NCI-H2081 (cell line): Measurements from ENCODE around the gene FYB2.

Experiments used
- DNase-seq, 2 experiments: peaks; one replicate each; lab custom pipeline; 2025; lab: John Stamatoyannopoulos, UW

Gene FYB2, protein sequence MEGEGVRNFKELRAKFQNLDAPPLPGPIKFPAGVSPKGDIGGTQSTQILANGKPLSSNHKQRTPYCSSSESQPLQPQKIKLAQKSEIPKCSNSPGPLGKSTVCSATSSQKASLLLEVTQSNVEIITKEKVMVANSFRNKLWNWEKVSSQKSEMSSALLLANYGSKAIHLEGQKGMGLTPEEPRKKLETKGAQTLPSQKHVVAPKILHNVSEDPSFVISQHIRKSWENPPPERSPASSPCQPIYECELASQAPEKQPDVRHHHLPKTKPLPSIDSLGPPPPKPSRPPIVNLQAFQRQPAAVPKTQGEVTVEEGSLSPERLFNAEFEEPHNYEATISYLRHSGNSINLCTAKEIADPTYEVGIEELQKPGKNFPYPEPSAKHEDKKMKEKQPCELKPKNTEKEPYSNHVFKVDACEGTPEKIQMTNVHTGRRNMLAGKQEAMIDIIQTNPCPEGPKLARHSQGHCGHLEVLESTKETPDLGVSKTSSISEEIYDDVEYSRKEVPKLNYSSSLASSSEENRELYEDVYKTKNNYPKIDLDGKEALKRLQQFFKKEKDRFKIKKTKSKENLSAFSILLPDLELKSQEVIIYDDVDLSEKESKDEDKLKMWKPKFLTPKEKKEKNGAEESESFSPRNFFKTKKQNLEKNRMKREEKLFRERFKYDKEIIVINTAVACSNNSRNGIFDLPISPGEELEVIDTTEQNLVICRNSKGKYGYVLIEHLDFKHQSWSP

GRCh38 chr1:56819387-56819899, at the start of gene FYB2:
Gene FYB2, minus strand, starts transcription at chr1:56819404. Its CDS starts 114 bp downstream, at chr1:56819290.
- peak in 1 of 2 experiments; percentile 12 for DNase-seq

DNA sequence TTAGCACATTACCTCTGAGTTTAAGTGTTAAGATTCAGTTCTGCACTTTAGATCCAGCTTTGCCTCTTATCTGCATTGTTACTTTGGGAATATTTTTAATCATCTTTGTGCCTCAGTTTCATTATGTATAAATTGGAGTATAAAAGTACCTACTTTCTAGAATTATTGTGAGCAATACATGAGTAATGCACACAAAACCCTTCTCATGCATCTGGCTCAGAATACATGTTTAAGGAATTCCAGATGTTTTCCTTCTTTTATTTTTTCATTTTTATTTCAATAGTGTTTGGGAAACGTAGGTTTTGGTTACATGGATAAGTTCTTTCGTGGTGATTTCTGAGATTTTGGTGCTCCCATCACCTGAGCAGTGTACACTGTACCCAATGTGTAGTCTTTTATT, 49.6 kb upstream of the FYB2 start:
- no peak for DNase-seq

- DNase-seq: no peak
Observed at GRCh38 chr1:56867491-56867890, 48.3 kb upstream of the FYB2 start.

- DNase-seq: no peak
Observed at GRCh38 chr1:56866656-56867055, 47.5 kb upstream of the FYB2 start.

GRCh38 chr1:56864430-56864829, 45.2 kb upstream of the FYB2 start:
- no peak for DNase-seq

DNA sequence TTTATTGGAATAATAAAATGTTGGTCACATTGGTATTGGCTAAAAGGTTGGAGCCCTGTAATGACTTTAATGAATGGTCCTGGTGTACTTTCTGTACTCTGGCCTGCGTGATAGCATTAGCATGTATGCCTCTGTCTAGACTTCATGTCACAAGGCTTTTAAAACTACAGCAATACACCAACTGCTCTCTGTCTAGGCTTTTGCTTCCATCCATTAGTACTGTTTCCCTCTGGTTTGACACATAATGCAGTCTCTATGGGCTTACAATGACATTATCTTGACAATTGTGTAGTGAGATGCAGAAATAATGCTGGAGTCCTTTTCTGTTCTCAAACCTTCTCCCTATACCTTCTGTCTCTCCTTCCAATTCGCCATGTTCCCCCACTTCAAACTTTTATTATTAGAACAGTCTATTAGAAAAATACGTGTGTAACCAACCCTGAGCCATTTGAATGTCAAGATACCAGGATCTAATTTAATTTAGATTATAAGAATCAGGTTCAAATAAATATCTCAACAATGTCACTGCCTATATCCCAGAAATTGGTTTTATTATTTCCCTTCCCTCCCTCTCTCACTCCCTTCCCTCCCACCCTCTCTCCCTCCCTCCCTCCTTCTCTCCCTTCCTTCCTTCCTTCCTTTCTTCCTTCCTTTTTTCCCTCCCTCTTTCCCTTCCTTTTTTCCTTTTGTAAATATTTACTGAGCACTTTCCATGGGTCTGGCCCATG, 44.2 kb upstream of the FYB2 start:
- DNase-seq: no peak

DNA sequence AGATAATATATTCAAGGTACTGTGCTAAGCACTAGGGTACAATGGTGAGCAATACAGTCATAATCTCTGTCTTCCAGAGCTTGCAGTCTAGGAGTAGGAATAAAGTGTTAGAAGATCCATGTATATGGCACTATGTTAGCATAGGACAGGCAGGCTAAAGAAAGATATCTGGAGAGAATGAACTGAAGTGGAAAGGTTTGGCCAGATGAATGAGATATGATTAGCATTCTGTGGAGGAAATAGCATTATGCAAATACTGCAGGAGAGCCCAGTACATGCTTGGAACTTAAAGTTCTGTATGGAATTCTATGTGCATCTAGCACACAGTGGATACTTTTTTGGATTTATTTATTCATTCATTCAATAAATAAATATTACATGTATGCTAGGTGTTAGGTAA, 40.1 kb upstream of the FYB2 start:
- no peak for DNase-seq

DNA sequence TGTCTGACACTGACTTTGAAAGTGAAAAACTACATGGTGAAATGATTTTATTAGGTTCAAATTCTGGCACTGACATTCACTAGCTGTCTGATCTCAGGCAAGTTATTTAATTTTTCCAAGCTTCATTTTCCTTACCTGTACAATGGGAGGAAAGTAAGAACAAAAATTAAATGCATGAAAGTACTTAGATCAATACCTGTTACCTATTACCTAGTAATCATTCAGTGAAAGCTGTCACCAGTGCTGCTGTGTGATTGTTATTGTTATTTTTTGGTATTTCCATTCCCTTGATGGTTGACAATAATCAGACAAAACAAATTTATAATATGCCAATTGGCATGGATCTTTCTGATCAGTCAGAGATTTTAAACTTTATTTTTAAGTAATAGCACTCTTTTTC, 37.0 kb upstream of the FYB2 start:
- no peak for DNase-seq

DNA sequence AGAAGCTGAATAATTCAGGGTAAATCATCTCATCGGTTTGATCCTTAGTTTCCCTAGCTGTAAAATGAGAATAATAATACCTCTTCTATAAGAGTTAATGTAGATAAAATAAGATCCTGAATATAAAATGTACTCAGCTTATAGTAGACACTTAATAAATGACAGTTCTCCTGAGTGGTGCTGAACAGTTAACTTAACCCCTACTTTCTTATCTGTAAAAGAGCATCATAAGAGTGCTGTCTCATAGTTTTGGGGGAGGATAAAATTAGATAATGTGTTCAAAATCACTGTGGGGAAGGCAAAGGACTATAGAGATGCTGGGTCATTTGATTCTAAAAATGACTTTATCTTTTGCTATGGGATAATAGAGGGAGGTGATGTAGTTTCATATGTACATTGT, 36.0 kb upstream of the FYB2 start:
- no peak for DNase-seq

GRCh38 chr1:56854521-56855099, 35.4 kb upstream of the FYB2 start, which contains the start of gene C8A:
Gene C8A, plus strand, starts transcription at chr1:56854797. Its CDS starts 105 bp downstream, at chr1:56854902.
- DNase-seq: no peak

DNA sequence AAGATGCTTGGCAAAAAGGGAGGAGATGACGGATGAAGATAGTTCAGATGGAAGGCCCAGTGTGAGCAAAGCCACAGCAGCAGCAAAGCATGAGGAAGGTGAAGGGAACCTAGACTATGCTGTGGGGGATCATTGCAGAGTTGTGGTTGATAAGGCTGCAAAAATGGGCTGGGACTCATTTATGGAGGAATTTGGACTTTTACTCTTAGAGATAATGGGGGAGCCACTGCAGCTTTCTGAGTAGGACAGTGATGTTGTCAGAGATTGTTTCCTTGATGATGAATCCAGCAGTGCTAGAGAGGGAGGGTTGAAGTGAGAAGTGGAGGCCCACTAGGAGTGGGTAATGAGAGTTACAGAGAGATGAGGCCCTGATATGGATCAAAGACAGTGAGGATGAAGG, 33.3 kb upstream of the FYB2 start:
- DNase-seq: no peak

DNA sequence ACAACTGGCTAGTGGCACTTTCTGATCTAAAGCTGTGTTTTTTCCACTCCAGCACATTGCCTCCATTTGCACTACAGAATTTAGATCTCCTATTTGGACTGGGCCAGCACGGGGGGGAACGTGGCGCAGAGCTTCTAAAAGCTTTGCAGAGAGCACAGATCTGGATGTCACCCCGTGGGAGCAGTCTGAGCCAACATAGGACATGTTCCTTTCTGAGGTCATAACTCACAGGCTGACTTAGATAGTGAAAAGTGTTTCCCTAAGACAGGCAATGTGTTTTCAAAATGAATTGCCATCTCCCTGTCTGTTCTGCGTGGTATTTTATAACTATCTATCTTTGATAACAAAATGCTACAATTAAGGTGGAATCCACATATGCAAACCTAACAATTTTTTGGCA, 31.7 kb upstream of the FYB2 start:
- no peak for DNase-seq

- no peak for DNase-seq
Observed at GRCh38 chr1:56850411-56850810, 31.2 kb upstream of the FYB2 start.

GRCh38 chr1:56849750-56850149, 30.5 kb upstream of the FYB2 start:
- DNase-seq: no peak

- DNase-seq: no peak
Observed at GRCh38 chr1:56845343-56845742, 26.1 kb upstream of the FYB2 start.

DNA sequence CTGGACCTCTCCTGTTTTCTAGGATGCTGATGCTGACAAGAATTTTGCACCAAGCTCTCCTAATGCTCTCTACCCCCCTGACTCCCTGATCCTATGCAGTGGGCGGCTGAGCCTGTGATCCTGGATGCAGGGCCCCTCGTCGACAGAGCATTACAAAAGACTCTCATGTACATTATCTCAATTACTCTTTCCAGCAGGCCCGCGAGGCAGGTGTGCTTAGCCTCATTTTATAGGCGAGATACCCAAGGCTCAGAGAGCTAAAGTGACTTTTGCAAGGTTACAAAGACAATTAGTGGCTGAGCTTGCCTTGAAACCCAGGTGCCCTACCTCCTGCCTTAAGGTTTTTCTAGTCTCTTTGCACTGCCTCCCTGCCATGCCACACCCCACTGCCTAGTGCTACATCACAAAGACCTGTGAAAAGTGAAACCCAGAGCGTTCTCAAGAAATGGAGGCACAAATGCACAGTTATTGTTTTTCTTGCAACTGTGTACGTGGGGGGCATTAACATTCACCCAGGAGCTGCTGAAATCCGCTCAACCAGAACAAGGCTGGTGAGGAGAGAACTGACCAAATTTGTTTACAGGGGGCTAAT, 25.4 kb upstream of the FYB2 start:
- no peak for DNase-seq

- DNase-seq: no peak
Observed at GRCh38 chr1:56843544-56843943, 24.3 kb upstream of the FYB2 start.

- DNase-seq: no peak
Observed at GRCh38 chr1:56838759-56839158, 19.6 kb upstream of the FYB2 start.

DNA sequence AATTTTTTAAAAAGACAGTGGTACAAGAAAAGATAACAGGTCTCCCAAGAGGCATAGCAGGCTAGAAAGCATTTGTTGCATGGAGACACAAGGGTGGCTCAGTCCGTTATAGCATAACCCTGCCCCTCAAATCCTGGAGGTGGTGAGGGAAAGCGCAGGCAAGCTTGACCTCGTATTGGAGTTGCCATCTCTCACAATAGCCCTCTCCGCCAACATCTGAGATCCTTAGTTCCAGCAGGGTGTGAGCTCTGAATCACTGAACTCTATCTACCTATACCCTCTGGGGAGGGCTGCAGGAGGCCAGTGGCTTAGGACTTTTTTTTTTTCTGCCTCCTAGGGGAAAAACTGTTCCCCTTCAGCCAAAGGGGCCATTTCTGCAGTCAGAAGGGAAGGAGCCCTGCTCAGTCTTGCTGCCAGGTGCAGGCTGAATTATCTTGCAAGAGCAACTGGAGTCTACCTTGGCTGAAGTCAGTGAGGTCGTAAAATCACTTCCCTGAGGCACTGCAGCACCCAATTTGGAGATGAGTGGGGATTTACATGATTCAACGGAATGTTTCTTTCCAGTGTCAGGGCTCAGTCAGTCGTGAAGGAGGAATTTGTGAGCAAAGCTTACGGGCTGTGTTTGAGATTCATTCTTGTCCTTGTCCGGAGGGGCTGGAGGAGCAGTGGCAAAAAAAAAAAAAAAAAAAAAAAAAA, 18.2 kb upstream of the FYB2 start:
- no peak for DNase-seq

DNA sequence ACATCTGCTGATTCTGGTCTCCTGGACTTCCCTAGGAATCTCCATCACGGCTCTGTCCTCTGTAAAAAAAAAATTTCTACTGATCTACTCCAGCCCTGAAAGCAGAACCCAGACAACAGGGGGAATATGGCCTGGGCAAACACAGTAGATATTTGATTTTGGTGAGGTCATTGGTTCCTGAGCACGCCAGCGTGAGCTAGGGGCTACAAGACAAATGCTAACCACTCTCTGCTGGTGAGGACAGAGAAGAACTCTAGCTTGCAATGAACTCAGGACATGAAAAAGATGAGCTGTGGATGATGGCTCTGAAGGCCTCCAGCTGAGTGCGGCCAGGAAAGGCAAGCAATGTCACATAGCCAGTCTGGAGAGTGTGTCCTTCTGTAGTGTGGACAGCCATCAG, 17.2 kb upstream of the FYB2 start:
- no peak for DNase-seq

DNA sequence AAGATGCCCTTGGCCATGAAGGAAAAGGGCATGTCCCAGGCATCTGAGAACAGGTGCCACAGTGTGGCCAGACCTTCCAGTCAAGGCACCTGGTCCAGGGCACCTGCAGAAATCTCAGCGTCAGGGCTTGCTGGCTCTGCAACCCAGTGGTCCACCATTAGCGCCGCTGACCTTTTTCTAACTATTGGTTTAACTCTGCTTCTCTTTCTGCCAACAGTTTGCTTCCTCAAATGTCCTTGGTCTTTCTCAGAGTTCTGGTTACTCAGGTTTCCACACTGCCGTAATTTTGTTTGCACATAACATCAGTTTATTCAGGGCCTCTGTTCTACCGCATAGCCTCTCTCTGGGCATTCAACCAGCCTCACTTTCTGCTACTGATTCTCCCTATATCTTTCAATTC, 16.5 kb upstream of the FYB2 start:
- DNase-seq: no peak
